Tibial nerve (tissue), 3 donors: ENCODE data around the gene CNP.

Experiments
- POLR2A ChIP-seq, 2 donors: fragments of 450-650 bp; IDR thresholded peaks; one replicate each; pipeline ENCODE4 v1.6.1; 2017; ENCODE audit warnings: antibody characterized with exemption in 2 of 2, mild to moderate bottlenecking in 2 of 2, moderate library complexity in 2 of 2
- TF ChIP-seq, protein P1 (sequence below), 5 experiments: fragments of 200-600 bp in 3 of 5; fragments of 450-650 bp in 2 of 5; sonication (generic) in 3 of 5; IDR thresholded peaks; one replicate each; pipeline ENCODE4 v1.5.1; 2016 to 2019; ENCODE audit warnings: antibody characterized with exemption in 5 of 5, mild to moderate bottlenecking in 3 of 5, moderate library complexity in 2 of 5

GRCh38 chr17:42000413-42001133 lies 34.0 kb downstream of the CNP start:
- TF ChIP-seq, protein P1, sequence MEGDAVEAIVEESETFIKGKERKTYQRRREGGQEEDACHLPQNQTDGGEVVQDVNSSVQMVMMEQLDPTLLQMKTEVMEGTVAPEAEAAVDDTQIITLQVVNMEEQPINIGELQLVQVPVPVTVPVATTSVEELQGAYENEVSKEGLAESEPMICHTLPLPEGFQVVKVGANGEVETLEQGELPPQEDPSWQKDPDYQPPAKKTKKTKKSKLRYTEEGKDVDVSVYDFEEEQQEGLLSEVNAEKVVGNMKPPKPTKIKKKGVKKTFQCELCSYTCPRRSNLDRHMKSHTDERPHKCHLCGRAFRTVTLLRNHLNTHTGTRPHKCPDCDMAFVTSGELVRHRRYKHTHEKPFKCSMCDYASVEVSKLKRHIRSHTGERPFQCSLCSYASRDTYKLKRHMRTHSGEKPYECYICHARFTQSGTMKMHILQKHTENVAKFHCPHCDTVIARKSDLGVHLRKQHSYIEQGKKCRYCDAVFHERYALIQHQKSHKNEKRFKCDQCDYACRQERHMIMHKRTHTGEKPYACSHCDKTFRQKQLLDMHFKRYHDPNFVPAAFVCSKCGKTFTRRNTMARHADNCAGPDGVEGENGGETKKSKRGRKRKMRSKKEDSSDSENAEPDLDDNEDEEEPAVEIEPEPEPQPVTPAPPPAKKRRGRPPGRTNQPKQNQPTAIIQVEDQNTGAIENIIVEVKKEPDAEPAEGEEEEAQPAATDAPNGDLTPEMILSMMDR (IDR thresholded peaks at IDR 0.05): no peak
- no peak for TF ChIP-seq POLR2A (IDR thresholded peaks at IDR 0.05)
